Astrocyte (in vitro differentiated cells and primary cell): ENCODE results near the gene AKR1B1. TPM values are rescaled to one million over a fixed set of nuclear protein-coding genes. Genes with fewer than 3 reads are reported as not detected.

Experiments
- DNase-seq: peaks from one replicate; pipeline ENCODE4 v3.0.0-alpha.2; 2010; ENCODE audit warnings: low read depth
- FAIRE-seq: peaks from 2 replicates; lab custom pipeline; 2011; peaks lifted over from hg19 to GRCh38; lab: Jason Lieb, UNC
- H2AFZ ChIP-seq: 2 replicates; pipeline ENCODE4 v1.6.0; 2012; ENCODE audit warnings: low read depth, low read length, inconsistent platforms
- H3K27ac ChIP-seq: 2 replicates; pipeline ENCODE4 v1.5.1; 2011; ENCODE audit warnings: low read depth, low read length, inconsistent platforms
- H3K27me3 ChIP-seq: 2 replicates; pipeline ENCODE4 v1.6.0; 2011; ENCODE audit warnings: low read length, inconsistent platforms; ENCODE audit not compliant: insufficient read depth
- H3K36me3 ChIP-seq: 2 replicates; pipeline ENCODE4 v1.5.1; 2011; ENCODE audit warnings: low read length, inconsistent platforms; ENCODE audit not compliant: insufficient read depth
- H3K4me1 ChIP-seq: 2 replicates; pipeline ENCODE4 v1.5.1; 2011; ENCODE audit warnings: low read length, inconsistent platforms; ENCODE audit not compliant: insufficient read depth
- H3K4me2 ChIP-seq: 2 replicates; pipeline ENCODE4 v1.6.0; 2012; ENCODE audit warnings: low read length, inconsistent platforms
- H3K4me3 ChIP-seq: 2 replicates; pipeline ENCODE4 v1.5.1; 2011; ENCODE audit warnings: low read depth, mild to moderate bottlenecking, low read length, inconsistent platforms; ENCODE audit not compliant: insufficient read depth
- H3K79me2 ChIP-seq: 2 replicates; pipeline ENCODE4 v1.6.0; 2012; ENCODE audit warnings: mild to moderate bottlenecking, low read length, inconsistent platforms; ENCODE audit not compliant: insufficient read depth
- H3K9ac ChIP-seq: 2 replicates; pipeline ENCODE4 v1.6.0; 2012; ENCODE audit warnings: mild to moderate bottlenecking, low read length, inconsistent platforms
- H3K9me3 ChIP-seq: 2 replicates; pipeline ENCODE4 v1.5.1; 2012; ENCODE audit warnings: low read depth, mild to moderate bottlenecking, low read length, inconsistent platforms; ENCODE audit not compliant: insufficient read depth
- H4K20me1 ChIP-seq: 2 replicates; pipeline ENCODE4 v1.6.0; 2012; ENCODE audit warnings: low read length, inconsistent platforms; ENCODE audit not compliant: insufficient read depth
- H3K27ac Mint-ChIP-seq: one replicate; pipeline ENCODE4 v1.8.0; 2021; ENCODE audit warnings: mild to moderate bottlenecking, mixed read lengths; ENCODE audit not compliant: unreplicated experiment
- H3K27me3 Mint-ChIP-seq: one replicate; pipeline ENCODE4 v1.8.0; 2021; ENCODE audit warnings: low read depth, mixed read lengths; ENCODE audit not compliant: unreplicated experiment
- H3K36me3 Mint-ChIP-seq: one replicate; pipeline ENCODE4 v1.8.0; 2021; ENCODE audit warnings: low read depth, mixed read lengths; ENCODE audit not compliant: unreplicated experiment
- H3K4me1 Mint-ChIP-seq: one replicate; pipeline ENCODE4 v1.8.0; 2021; ENCODE audit warnings: low read depth, mixed read lengths; ENCODE audit not compliant: unreplicated experiment
- H3K4me3 Mint-ChIP-seq: one replicate; pipeline ENCODE4 v1.8.0; 2021; ENCODE audit warnings: mild to moderate bottlenecking, moderate library complexity, mixed read lengths; ENCODE audit not compliant: unreplicated experiment
- H3K9me3 Mint-ChIP-seq: one replicate; pipeline ENCODE4 v1.8.0; 2021; ENCODE audit warnings: mild to moderate bottlenecking, mixed read lengths; ENCODE audit not compliant: unreplicated experiment
- EZH2 ChIP-seq: IDR thresholded peaks from 2 replicates; pipeline ENCODE4 v1.6.1; 2012; ENCODE audit warnings: mild to moderate bottlenecking, low read length, inconsistent platforms; ENCODE audit not compliant: insufficient read depth
- total RNA-seq: library from RNA; stranded (reverse); gene quantifications from 2 replicates; pipeline ENCODE4 v1.2.1, GENCODE V29; 2021
- TF ChIP-seq, protein P1 (sequence below): IDR thresholded peaks from 2 replicates; pipeline ENCODE4 v1.5.1; 2011; ENCODE audit warnings: low read depth, mild to moderate bottlenecking, inconsistent platforms, low read length, moderate library complexity; ENCODE audit not compliant: insufficient read depth

The AKR1B1 gene
- total RNA-seq, 1 donor from 2014 or later = 114 TPM

DNA sequence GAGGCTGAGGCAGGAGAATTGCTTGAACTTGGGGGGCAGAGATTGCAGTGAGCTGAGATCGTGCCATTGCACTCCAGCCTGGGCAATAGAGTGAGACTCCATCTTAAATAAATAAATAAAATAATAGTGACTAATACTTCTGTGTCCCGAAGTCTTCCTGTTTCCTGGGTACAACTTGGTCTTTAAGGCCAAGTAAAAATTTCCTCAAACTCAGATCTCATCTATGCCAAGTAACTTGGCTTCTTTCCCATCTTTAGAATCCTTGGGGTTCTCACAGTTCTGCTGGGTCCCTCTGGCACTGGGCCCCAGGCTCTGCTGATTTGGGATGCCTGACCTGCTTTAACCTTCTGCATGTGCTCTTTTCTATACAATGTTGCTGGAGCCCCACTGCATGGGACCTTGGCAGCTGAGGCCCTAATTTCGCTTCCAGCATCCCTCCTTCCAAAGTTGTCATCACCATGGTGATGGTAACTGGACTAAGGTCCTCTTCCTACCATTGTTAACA is 45.8 kb upstream of the AKR1B1 start:
- H3K4me3 ChIP-seq = no peak overlapping the region

GRCh38 chr7:134502463-134503371 is 43.8 kb upstream of the AKR1B1 start:
- Mint-ChIP-seq H3K4me3 (no peak overlapping the region), H3K36me3 (no peaks in the 10 kb centered on the region), H3K4me1 (no peaks in the 10 kb centered on the region), H3K9me3 (no peaks in the 10 kb centered on the region), H3K27me3 (no peaks in the 10 kb centered on the region), H3K27ac (no peak overlapping the region)
- Histone ChIP-seq H3K4me2 (no peak overlapping the region), H3K9me3 (no peaks in the 10 kb centered on the region), H3K4me1 (no peaks in the 10 kb centered on the region), H3K79me2 (no peaks in the 10 kb centered on the region), H4K20me1 (no peaks in the 10 kb centered on the region), H3K4me3 (no peak overlapping the region), H2AFZ (no peak overlapping the region), H3K9ac (no peak overlapping the region), H3K27ac (no peak overlapping the region), H3K36me3 (no peaks in the 10 kb centered on the region), H3K27me3 (no peaks in the 10 kb centered on the region)
- no peak for TF ChIP-seq EZH2
- TF ChIP-seq, protein P1, sequence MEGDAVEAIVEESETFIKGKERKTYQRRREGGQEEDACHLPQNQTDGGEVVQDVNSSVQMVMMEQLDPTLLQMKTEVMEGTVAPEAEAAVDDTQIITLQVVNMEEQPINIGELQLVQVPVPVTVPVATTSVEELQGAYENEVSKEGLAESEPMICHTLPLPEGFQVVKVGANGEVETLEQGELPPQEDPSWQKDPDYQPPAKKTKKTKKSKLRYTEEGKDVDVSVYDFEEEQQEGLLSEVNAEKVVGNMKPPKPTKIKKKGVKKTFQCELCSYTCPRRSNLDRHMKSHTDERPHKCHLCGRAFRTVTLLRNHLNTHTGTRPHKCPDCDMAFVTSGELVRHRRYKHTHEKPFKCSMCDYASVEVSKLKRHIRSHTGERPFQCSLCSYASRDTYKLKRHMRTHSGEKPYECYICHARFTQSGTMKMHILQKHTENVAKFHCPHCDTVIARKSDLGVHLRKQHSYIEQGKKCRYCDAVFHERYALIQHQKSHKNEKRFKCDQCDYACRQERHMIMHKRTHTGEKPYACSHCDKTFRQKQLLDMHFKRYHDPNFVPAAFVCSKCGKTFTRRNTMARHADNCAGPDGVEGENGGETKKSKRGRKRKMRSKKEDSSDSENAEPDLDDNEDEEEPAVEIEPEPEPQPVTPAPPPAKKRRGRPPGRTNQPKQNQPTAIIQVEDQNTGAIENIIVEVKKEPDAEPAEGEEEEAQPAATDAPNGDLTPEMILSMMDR = no peak
- peak; percentile 12 for DNase-seq
- FAIRE-seq = no peak

More for the DNA sequence above, 45.8 kb upstream of the AKR1B1 start:
- Mint-ChIP-seq H3K36me3 (no peaks in the 10 kb centered on the region), H3K4me3 (no peak overlapping the region), H3K27ac (no peak overlapping the region), H3K4me1 (no peaks in the 10 kb centered on the region), H3K27me3 (peaks cover 5% of the 10 kb centered on the region), H3K9me3 (no peaks in the 10 kb centered on the region)
- H3K36me3 ChIP-seq = no peaks in the 10 kb centered on the region
- no peaks in the 10 kb centered on the region for H4K20me1 ChIP-seq
- H3K4me2 ChIP-seq = no peak overlapping the region
- no peak overlapping the region for H3K9ac ChIP-seq
- no peaks in the 10 kb centered on the region for H3K4me1 ChIP-seq
- H3K9me3 ChIP-seq = no peaks in the 10 kb centered on the region
- TF ChIP-seq, protein P1 = no peak
- TF ChIP-seq EZH2 = no peak
- no peak overlapping the region for H2AFZ ChIP-seq
- H3K27me3 ChIP-seq = no peaks in the 10 kb centered on the region
- FAIRE-seq = no peak
- no peaks in the 10 kb centered on the region for H3K79me2 ChIP-seq
- no peak for DNase-seq
- H3K27ac ChIP-seq = no peak overlapping the region

- Mint-ChIP-seq H3K36me3 (no peaks in the 10 kb centered on the region), H3K9me3 (no peaks in the 10 kb centered on the region), H3K4me1 (no peaks in the 10 kb centered on the region), H3K27me3 (no peaks in the 10 kb centered on the region), H3K4me3 (no peak overlapping the region), H3K27ac (no peak overlapping the region)
- TF ChIP-seq EZH2 = no peak
- TF ChIP-seq, protein P1 = no peak
- Histone ChIP-seq H3K36me3 (no peaks in the 10 kb centered on the region), H3K9me3 (no peaks in the 10 kb centered on the region), H3K4me3 (no peak overlapping the region), H3K9ac (no peak overlapping the region), H3K27ac (no peak overlapping the region), H3K4me2 (no peak overlapping the region), H3K27me3 (no peaks in the 10 kb centered on the region), H2AFZ (no peak overlapping the region), H3K79me2 (no peaks in the 10 kb centered on the region), H4K20me1 (no peaks in the 10 kb centered on the region), H3K4me1 (no peaks in the 10 kb centered on the region)
- FAIRE-seq (peak; percentile 29), DNase-seq (no peak)
These were observed 42.1 kb upstream of the AKR1B1 start for GRCh38 chr7:134500982-134501381.
